GM12878 (cell line): ENCODE measurements around the gene GRM7. TPM values are rescaled to one million over a fixed set of nuclear protein-coding genes. Genes with fewer than 3 reads are reported as not detected.

Experiments
- ATAC-seq: fragments of 200-7000 bp; cut with Tn5 transposase; 3 replicates; pipeline ENCODE4 v1.9.1; 2020; ENCODE audit warnings: mild to moderate bottlenecking, moderate library complexity
- BruUV-seq: library from RNA; stranded (reverse); fragments of 400-500 nt; replicated peaks from 2 replicates; lab custom pipeline; 2021; lab: Mats Ljungman, UMichigan
- CTCF ChIA-PET: fragments of 300-600 bp; sonication (Branson Sonifier 250); formaldehyde crosslinking; extraction: SDS; loops from one replicate; lab custom pipeline; 2021; ENCODE audit warnings: inconsistent platforms; lab: Yijun Ruan, JAX
- POLR2A ChIA-PET: fragments of 350-600 bp; formaldehyde crosslinking; extraction: SDS; loops from one replicate; lab custom pipeline; 2021; ENCODE audit warnings: inconsistent platforms; lab: Charles Lee
- RAD21 ChIA-PET: fragments of 300-600 bp; sonication (Branson Sonifier 250); formaldehyde crosslinking; loops from one replicate; lab custom pipeline; 2023; ENCODE audit warnings: antibody characterized with exemption; ENCODE audit not compliant: unreplicated experiment; lab: Charles Lee
- SMC1A ChIA-PET: fragments of 300-600 bp; sonication (Branson Sonifier 250); formaldehyde crosslinking; loops from one replicate; lab custom pipeline; 2023; ENCODE audit not compliant: unreplicated experiment, uncharacterized antibody; lab: Charles Lee
- DNase-seq: peaks from one replicate; pipeline ENCODE4 v3.0.0-alpha.2; 2011; ENCODE audit warnings: low read depth, low spot score
- FAIRE-seq: peaks from 3 replicates; lab custom pipeline; 2011; peaks lifted over from hg19 to GRCh38; lab: Jason Lieb, UNC
- H2AFZ ChIP-seq: 2 replicates; pipeline ENCODE4 v1.6.0; 2011; ENCODE audit warnings: low read depth, low read length, control low read depth; ENCODE audit not compliant: control insufficient read depth
- H3K27ac ChIP-seq: 2 replicates; pipeline ENCODE4 v1.5.1; 2011; ENCODE audit warnings: control low read depth; ENCODE audit not compliant: control insufficient read depth, insufficient read depth
- H3K27me3 ChIP-seq, 2 experiments: replicated peaks in 1 of 2; 2 replicates each; pipeline versions ENCODE4 v1.6.0 to v1.6.1; 2011; ENCODE audit warnings: low read length in 1 of 2; ENCODE audit not compliant: control insufficient read depth in 2 of 2, insufficient read depth in 2 of 2
- H3K36me3 ChIP-seq, 2 experiments: 2 replicates each; pipeline ENCODE4 v1.5.1; 2011; ENCODE audit warnings: low read length in 1 of 2; ENCODE audit not compliant: control insufficient read depth in 2 of 2, insufficient read depth in 2 of 2
- H3K4me1 ChIP-seq: 2 replicates; pipeline ENCODE4 v1.6.1; 2011; ENCODE audit warnings: mild to moderate bottlenecking, low read length, moderate library complexity, mixed read lengths; ENCODE audit not compliant: control insufficient read depth, insufficient read depth
- H3K4me2 ChIP-seq: 2 replicates; pipeline ENCODE4 v1.6.0; 2011; ENCODE audit warnings: control low read depth; ENCODE audit not compliant: control insufficient read depth, insufficient read depth
- H3K4me3 ChIP-seq: fragments of 200-600 bp; sonication (generic); 2 replicates; pipeline ENCODE4 v1.5.1; 2016
- H3K79me2 ChIP-seq: 2 replicates; pipeline ENCODE4 v1.6.0; 2011; ENCODE audit warnings: low read length; ENCODE audit not compliant: control insufficient read depth, insufficient read depth
- H3K9ac ChIP-seq: 2 replicates; pipeline ENCODE4 v1.8.0; 2011; ENCODE audit warnings: low read length, control low read depth, mixed read lengths; ENCODE audit not compliant: control insufficient read depth, insufficient read depth
- H3K9me3 ChIP-seq: replicated peaks from 3 replicates; pipeline ENCODE4 v1.5.1; 2011; ENCODE audit warnings: mild to moderate bottlenecking, low read length; ENCODE audit not compliant: control insufficient read depth, insufficient read depth
- H4K20me1 ChIP-seq: 2 replicates; pipeline ENCODE4 v1.6.0; 2011; ENCODE audit not compliant: control insufficient read depth, insufficient read depth
- EED ChIP-seq: sonication (generic); IDR thresholded peaks from 2 replicates; pipeline ENCODE4 v1.6.1; 2016; ENCODE audit warnings: antibody characterized with exemption, low read depth
- NRF1 ChIP-seq: conservative IDR thresholded peaks from 2 replicates; pipeline ENCODE4 v1.6.1; 2011; ENCODE audit warnings: mild to moderate bottlenecking, low read depth, low read length, improper control_type of control experiment
- RCOR1 ChIP-seq: conservative IDR thresholded peaks from 2 replicates; pipeline ENCODE4 v1.6.1; 2012; ENCODE audit warnings: low read depth, low read length, improper control_type of control experiment
- SPI1 ChIP-seq: IDR thresholded peaks from 2 replicates; pipeline ENCODE4 v1.6.1; 2011; ENCODE audit warnings: low read depth, mild to moderate bottlenecking, low read length, moderate library complexity, borderline replicate concordance; ENCODE audit not compliant: insufficient read depth
- TAF1 ChIP-seq: IDR thresholded peaks from 2 replicates; pipeline ENCODE4 v1.6.1; 2011; ENCODE audit warnings: mild to moderate bottlenecking, low read depth, low read length, borderline replicate concordance
- ZNF207 ChIP-seq: fragments of 450-650 bp; IDR thresholded peaks from 2 replicates; pipeline ENCODE4 v1.6.1; 2014; ENCODE audit warnings: antibody characterized with exemption, mild to moderate bottlenecking, borderline replicate concordance
- WGBS: methylation state at CpG from one replicate; pipeline ENCODE4 v1.1.6; 2016; ENCODE audit warnings: low lambda C conversion rate; ENCODE audit not compliant: insufficient replicate concordance, insufficient coverage; ENCODE audit errors: missing lambda C conversion rate; 5-methylcytosine and 5-hydroxymethylcytosine counted together
- in situ Hi-C: fragments of 300-500 bp; cut with MboI; formaldehyde crosslinking; loops from 9 replicates; pipeline ENCODE4 v1.14.3; 2018; ENCODE audit warnings: mixed read lengths
- intact Hi-C: fragments of 100-400 bp; cut with micrococcal nuclease; formaldehyde crosslinking; loops from one replicate; pipeline ENCODE4 v1.14.2; 2022; ENCODE audit not compliant: unreplicated experiment
- polyA plus RNA-seq, 11 experiments: library from polyadenylated mRNA; depleted of rRNA in 4 of 11; unstranded in 6 of 11; stranded (reverse) in 5 of 11; fragments of >200 nt; fragmentation: Nextera tagmentation in 4 of 11; fragmentation: Illumina TruSeq in 1 of 11; extraction: Ambion mirVana in 4 of 11; extraction: Trizol in 1 of 11; gene quantifications; 1 replicate in 1 of 11; 2 replicates in 10 of 11; pipeline versions ENCODE4 v1.2.1 to v1.2.3, GENCODE V29; 2011 to 2016; ENCODE audit warnings: inconsistent platforms in 2 of 11, missing spikeins in 2 of 11, low read depth in 1 of 11
- total RNA-seq, 4 experiments: library from RNA; depleted of rRNA in 3 of 4; stranded (reverse); fragments of >200 nt in 3 of 4; fragmentation: Illumina TruSeq in 1 of 4; extraction: Trizol in 1 of 4; gene quantifications; 2 replicates each; pipeline versions ENCODE4 v1.2.1 to v1.2.3, GENCODE V29; 2013 to 2021
- TF ChIP-seq, protein P1 (sequence below): fragments of 450-650 bp; conservative IDR thresholded peaks from 2 replicates; pipeline ENCODE4 v1.6.1; 2017; ENCODE audit warnings: mild to moderate bottlenecking, moderate library complexity
- TF ChIP-seq, protein P2 (sequence below): IDR thresholded peaks from 2 replicates; pipeline ENCODE4 v1.6.1; 2011; ENCODE audit warnings: mild to moderate bottlenecking, low read depth, low read length, moderate library complexity; ENCODE audit not compliant: insufficient replicate concordance
- TF ChIP-seq, protein P3 (sequence below): IDR thresholded peaks from 2 replicates; pipeline ENCODE4 v1.6.1; 2012; ENCODE audit warnings: low read depth, low read length, improper control_type of control experiment

The GRM7 gene
- total and polyA plus RNA-seq, 10 of the 15 experiments (the other 5 are each of a cell fraction or from before 2014, with no cell fraction given): not detected

DNA sequence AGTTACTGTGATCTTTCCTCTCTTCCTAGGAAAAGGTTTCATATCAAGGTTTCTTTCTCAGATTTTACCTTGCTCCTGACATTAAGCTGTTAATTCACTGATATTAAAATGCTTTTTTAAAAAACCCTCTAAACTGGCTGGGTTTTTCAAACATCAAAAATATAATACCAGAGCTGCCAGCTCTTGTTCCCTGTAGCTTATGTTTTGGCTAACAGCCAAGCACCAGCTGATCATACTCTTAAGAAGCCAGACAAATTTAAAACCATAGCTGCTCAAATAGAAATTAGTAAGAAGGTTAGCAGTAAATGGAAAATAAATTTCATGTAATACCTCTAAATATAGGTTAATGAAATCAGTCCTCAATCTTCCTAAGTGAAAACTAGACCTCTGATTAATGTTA is 657.5 kb downstream of the GRM7 start (continued):
- TF ChIP-seq, protein P1, sequence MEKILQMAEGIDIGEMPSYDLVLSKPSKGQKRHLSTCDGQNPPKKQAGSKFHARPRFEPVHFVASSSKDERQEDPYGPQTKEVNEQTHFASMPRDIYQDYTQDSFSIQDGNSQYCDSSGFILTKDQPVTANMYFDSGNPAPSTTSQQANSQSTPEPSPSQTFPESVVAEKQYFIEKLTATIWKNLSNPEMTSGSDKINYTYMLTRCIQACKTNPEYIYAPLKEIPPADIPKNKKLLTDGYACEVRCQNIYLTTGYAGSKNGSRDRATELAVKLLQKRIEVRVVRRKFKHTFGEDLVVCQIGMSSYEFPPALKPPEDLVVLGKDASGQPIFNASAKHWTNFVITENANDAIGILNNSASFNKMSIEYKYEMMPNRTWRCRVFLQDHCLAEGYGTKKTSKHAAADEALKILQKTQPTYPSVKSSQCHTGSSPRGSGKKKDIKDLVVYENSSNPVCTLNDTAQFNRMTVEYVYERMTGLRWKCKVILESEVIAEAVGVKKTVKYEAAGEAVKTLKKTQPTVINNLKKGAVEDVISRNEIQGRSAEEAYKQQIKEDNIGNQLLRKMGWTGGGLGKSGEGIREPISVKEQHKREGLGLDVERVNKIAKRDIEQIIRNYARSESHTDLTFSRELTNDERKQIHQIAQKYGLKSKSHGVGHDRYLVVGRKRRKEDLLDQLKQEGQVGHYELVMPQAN: no peak
- no peak for TF ChIP-seq NRF1
- no peak for TF ChIP-seq EED
- TF ChIP-seq, protein P2, sequence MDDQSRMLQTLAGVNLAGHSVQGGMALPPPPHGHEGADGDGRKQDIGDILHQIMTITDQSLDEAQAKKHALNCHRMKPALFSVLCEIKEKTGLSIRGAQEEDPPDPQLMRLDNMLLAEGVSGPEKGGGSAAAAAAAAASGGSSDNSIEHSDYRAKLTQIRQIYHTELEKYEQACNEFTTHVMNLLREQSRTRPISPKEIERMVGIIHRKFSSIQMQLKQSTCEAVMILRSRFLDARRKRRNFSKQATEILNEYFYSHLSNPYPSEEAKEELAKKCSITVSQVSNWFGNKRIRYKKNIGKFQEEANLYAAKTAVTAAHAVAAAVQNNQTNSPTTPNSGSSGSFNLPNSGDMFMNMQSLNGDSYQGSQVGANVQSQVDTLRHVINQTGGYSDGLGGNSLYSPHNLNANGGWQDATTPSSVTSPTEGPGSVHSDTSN: no peak
- TF ChIP-seq RCOR1: no peak
- TF ChIP-seq, protein P3, sequence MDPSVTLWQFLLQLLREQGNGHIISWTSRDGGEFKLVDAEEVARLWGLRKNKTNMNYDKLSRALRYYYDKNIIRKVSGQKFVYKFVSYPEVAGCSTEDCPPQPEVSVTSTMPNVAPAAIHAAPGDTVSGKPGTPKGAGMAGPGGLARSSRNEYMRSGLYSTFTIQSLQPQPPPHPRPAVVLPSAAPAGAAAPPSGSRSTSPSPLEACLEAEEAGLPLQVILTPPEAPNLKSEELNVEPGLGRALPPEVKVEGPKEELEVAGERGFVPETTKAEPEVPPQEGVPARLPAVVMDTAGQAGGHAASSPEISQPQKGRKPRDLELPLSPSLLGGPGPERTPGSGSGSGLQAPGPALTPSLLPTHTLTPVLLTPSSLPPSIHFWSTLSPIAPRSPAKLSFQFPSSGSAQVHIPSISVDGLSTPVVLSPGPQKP: no peak
- TF ChIP-seq TAF1: no peak
- no peak for TF ChIP-seq SPI1
- TF ChIP-seq, all 136 proteins: peak for 0

DNA sequence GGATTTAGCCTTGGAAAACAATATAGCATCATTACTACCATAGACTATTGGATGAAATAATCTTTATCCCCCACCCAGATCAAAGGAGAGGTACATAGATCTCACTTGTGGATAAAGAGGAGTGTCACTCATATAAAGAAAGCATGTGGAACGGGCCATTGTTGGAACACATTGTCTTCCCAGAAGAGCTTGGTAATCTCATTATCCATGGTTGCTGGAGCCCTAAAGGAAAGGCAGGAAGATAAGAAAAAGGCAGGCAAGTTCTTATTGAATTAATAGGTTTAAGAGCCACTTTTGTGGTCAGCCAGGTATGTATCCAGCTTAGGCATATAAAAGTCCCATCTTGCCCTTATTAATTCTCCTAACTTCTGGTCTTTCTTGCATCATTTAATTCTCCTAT is 659.1 kb downstream of the GRM7 start:
- BruUV-seq: no TSS peak
- CTCF ChIA-PET: no interaction called here
- H3K9me3 ChIP-seq: no peaks in the 10 kb centered on the region
- in situ Hi-C loops: no loop called here
- H3K27me3 ChIP-seq: no peaks in the 10 kb centered on the region
- H3K4me1 ChIP-seq: no peaks in the 10 kb centered on the region
- H3K4me3 ChIP-seq: no peak overlapping the region
- POLR2A ChIA-PET: no interaction called here
- DNase-seq: no peak
- RAD21 ChIA-PET: no interaction called here
- SMC1A ChIA-PET: no interaction called here
- H2AFZ ChIP-seq: no peak overlapping the region
- H3K27ac ChIP-seq: no peak overlapping the region
- no peak overlapping the region for H3K4me2 ChIP-seq
- FAIRE-seq: no peak
- H3K36me3 ChIP-seq: no peaks in the 10 kb centered on the region
- intact Hi-C loops: no loop called here
- no peak for ATAC-seq
- H3K9ac ChIP-seq: no peak overlapping the region
- TF ChIP-seq NRF1: no peak
- no peak for TF ChIP-seq ZNF207
- H4K20me1 ChIP-seq: no peaks in the 10 kb centered on the region
- WGBS: 35% methylated on average over 1 of the region's 1 CpG
- H3K79me2 ChIP-seq: no peaks in the 10 kb centered on the region
